BE2C (cell line): ENCODE measurements around the gene EEFSEC.

Experiments used
- DNase-seq: peaks from one replicate; pipeline ENCODE4 v3.0.0-alpha.2; 2020
- H3K27me3 ChIP-seq: fragments of 250-450 bp; sonication (Bioruptor Pico); 2 replicates; pipeline ENCODE4 v1.5.1; 2020; ENCODE audit warnings: mild to moderate bottlenecking
- H3K36me3 ChIP-seq: fragments of 250-450 bp; sonication (Bioruptor Pico); 2 replicates; pipeline ENCODE4 v1.5.1; 2020; ENCODE audit warnings: mild to moderate bottlenecking
- H3K4me1 ChIP-seq: fragments of 250-450 bp; sonication (Bioruptor Pico); 2 replicates; pipeline ENCODE4 v1.5.1; 2020
- H3K4me3 ChIP-seq: 2 replicates; pipeline ENCODE4 v1.5.1; 2011; ENCODE audit warnings: low read depth, low read length
- H3K9me3 ChIP-seq: fragments of 250-450 bp; sonication (Bioruptor Pico); 2 replicates; pipeline ENCODE4 v1.5.1; 2020
- CTCF ChIP-seq: IDR thresholded peaks from 2 replicates; pipeline ENCODE4 v1.5.1; 2012; ENCODE audit warnings: mild to moderate bottlenecking, low read depth, low read length

EEFSEC gene

GRCh38 chr3:128420289-128420688 is 267.0 kb downstream of the EEFSEC start:
- Histone ChIP-seq H3K4me3 (no peak overlapping the region), H3K36me3 (no peaks in the 10 kb centered on the region), H3K4me1 (peaks cover 87% of the 10 kb centered on the region), H3K27me3 (no peaks in the 10 kb centered on the region), H3K9me3 (no peaks in the 10 kb centered on the region)
- no peak for TF ChIP-seq CTCF
- no peak for DNase-seq

- no peak for DNase-seq
- Histone ChIP-seq H3K27me3 (no peaks in the 10 kb centered on the region), H3K36me3 (no peaks in the 10 kb centered on the region), H3K4me3 (no peak overlapping the region), H3K4me1 (peaks cover 87% of the 10 kb centered on the region), H3K9me3 (no peaks in the 10 kb centered on the region)
- TF ChIP-seq CTCF = no peak
These were observed 267.6 kb downstream of the EEFSEC start for GRCh38 chr3:128420720-128421438.

- no peaks in the 10 kb centered on the region for H3K36me3 ChIP-seq
- H3K27me3 ChIP-seq = no peaks in the 10 kb centered on the region
- no peak for TF ChIP-seq CTCF
- DNase-seq = no peak
- H3K4me1 ChIP-seq = peaks cover 85% of the 10 kb centered on the region
- H3K9me3 ChIP-seq = no peaks in the 10 kb centered on the region
- no peak overlapping the region for H3K4me3 ChIP-seq
These were observed 268.2 kb downstream of the EEFSEC start for GRCh38 chr3:128421439-128421836.

- Histone ChIP-seq H3K36me3 (no peaks in the 10 kb centered on the region), H3K27me3 (no peaks in the 10 kb centered on the region), H3K4me1 (peaks cover 84% of the 10 kb centered on the region), H3K4me3 (no peak overlapping the region), H3K9me3 (no peaks in the 10 kb centered on the region)
- no peak for TF ChIP-seq CTCF
- DNase-seq = no peak
These were observed 268.7 kb downstream of the EEFSEC start for GRCh38 chr3:128421966-128422365.

GRCh38 chr3:128422762-128423524 is 269.7 kb downstream of the EEFSEC start:
- H3K4me3 ChIP-seq = no peak overlapping the region
- DNase-seq = no peak
- H3K27me3 ChIP-seq = no peaks in the 10 kb centered on the region
- no peak for TF ChIP-seq CTCF
- H3K9me3 ChIP-seq = no peaks in the 10 kb centered on the region
- H3K4me1 ChIP-seq = peaks cover 84% of the 10 kb centered on the region
- H3K36me3 ChIP-seq = no peaks in the 10 kb centered on the region

GRCh38 chr3:128423525-128424147 is 270.4 kb downstream of the EEFSEC start:
- Histone ChIP-seq H3K9me3 (no peaks in the 10 kb centered on the region), H3K4me3 (no peak overlapping the region), H3K36me3 (no peaks in the 10 kb centered on the region), H3K27me3 (no peaks in the 10 kb centered on the region), H3K4me1 (peaks cover 86% of the 10 kb centered on the region)
- DNase-seq = no peak
- TF ChIP-seq CTCF = no peak
